ENCODE data around the gene AKAP13.

GRCh38 chr15:85380217-85380811 lies at the start of gene AKAP13:
- no peak for TF ChIP-seq CTCF (conservative IDR thresholded peaks at IDR 0.05; ENCODE audit: low read depth, low read length)
- TF ChIP-seq EZH2 (IDR thresholded peaks at IDR 0.05; ENCODE audit: borderline replicate concordance, low read depth, low read length, poor library complexity, severe bottlenecking), result no peak

Measured in A673 (cell line).